ENCODE data around the gene DHRS11. TPM values are rescaled to one million over a fixed set of nuclear protein-coding genes. Genes with fewer than 3 reads are reported as not detected.

Gene DHRS11
- total RNA-seq: 1 to 10 TPM; 2.7 to 6.0 (median 4.9) TPM
- total RNA-seq (2013): 3.2 TPM

GRCh38 chr17:36591434-36592315, at the start of gene DHRS11:
Gene DHRS11, plus strand, starts transcription at chr17:36591879. Its CDS starts 131 bp downstream, at chr17:36592010.
- Histone ChIP-seq H3K27ac (ENCODE audit: low read length) (peak within 1 kb of the TSS; percentile 55), H3K27me3 (ENCODE audit: control insufficient read depth, insufficient read depth, low read length) (no peaks in the 10 kb centered on the region), H3K9me3 (ENCODE audit: control insufficient read depth, insufficient read depth, low read length) (no peaks in the 10 kb centered on the region), H3K36me3 (ENCODE audit: control insufficient read depth, insufficient read depth, low read length) (peaks cover 20% of the 10 kb centered on the region), H3K4me1 (ENCODE audit: control insufficient read depth, insufficient read depth, low read length) (peaks cover 17% of the 10 kb centered on the region), H3K4me3 (ENCODE audit: low read length) (peak within 1 kb of the TSS; percentile 40)
- peaks cover 0 to 5% of the 10 kb centered on the region in 2 donors for H3K27me3 Mint-ChIP-seq (ENCODE audit: low read depth in 2 of 2)
- no peaks in the 10 kb centered on the region for H3K36me3 Mint-ChIP-seq
- DNase-seq (peak; percentile 66 to 82), ATAC-seq (peak; percentile 93 to 96 (median 94))
- peak within 1 kb of the TSS; percentile 67 to 86 for H3K27ac Mint-ChIP-seq
- 2% methylated on average over 87 of the region's 87 CpGs for WGBS (ENCODE audit: insufficient coverage)
- peak within 1 kb of the TSS; percentile 75 for H3K4me3 Mint-ChIP-seq
- TF ChIP-seq CTCF (IDR thresholded peaks at IDR 0.05): no peak
- H3K4me1 Mint-ChIP-seq: peaks cover 9 to 31% of the 10 kb centered on the region in 2 donors
- no peaks in the 10 kb centered on the region for H3K9me3 Mint-ChIP-seq
- intact Hi-C loops (cut with micrococcal nuclease): no loop called here

- H3K36me3 ChIP-seq (ENCODE audit: control insufficient read depth, insufficient read depth, low read length): peaks cover 5% of the 10 kb centered on the region
- intact Hi-C loops (cut with micrococcal nuclease): loop anchor here (5.0 to 10.0 kb wide), 2 partner anchors 62 to 955 kb away; partner anchors contain the start of genes AP2B1 and MRM1
- Mint-ChIP-seq H3K9me3 (no peaks in the 10 kb centered on the region), H3K4me3 (no peak overlapping the region), H3K4me1 (peaks cover 22 to 26% of the 10 kb centered on the region in 2 donors), H3K27me3 (ENCODE audit: low read depth in 2 of 2) (no peaks in the 10 kb centered on the region), H3K36me3 (no peaks in the 10 kb centered on the region), H3K27ac (peak overlapping the region in 1 of 2 donors; percentile 98)
- whole genome bisulfite sequencing (ENCODE audit: insufficient coverage): 98% methylated on average over 15 of the region's 15 CpGs
- no peaks in the 10 kb centered on the region for H3K9me3 ChIP-seq (ENCODE audit: control insufficient read depth, insufficient read depth, low read length)
- H3K4me3 ChIP-seq (ENCODE audit: low read length): no peak overlapping the region
- no peak overlapping the region for H3K27ac ChIP-seq (ENCODE audit: low read length)
- H3K27me3 ChIP-seq (ENCODE audit: control insufficient read depth, insufficient read depth, low read length): no peaks in the 10 kb centered on the region
- no peak for TF ChIP-seq CTCF (IDR thresholded peaks at IDR 0.05)
- H3K4me1 ChIP-seq (ENCODE audit: control insufficient read depth, insufficient read depth, low read length): peaks cover 18% of the 10 kb centered on the region
- DNase-seq (no peak), ATAC-seq (no peak)
These were observed 48.9 kb upstream of the DHRS11 start for GRCh38 chr17:36542755-36543154.

- peak overlapping the region; percentile 98 to 99 for H3K27ac Mint-ChIP-seq
- no peaks in the 10 kb centered on the region for H3K9me3 Mint-ChIP-seq
- H3K4me3 ChIP-seq (ENCODE audit: low read length): peak overlapping the region; percentile 89
- H3K27me3 ChIP-seq (ENCODE audit: control insufficient read depth, insufficient read depth, low read length): no peaks in the 10 kb centered on the region
- H3K36me3 Mint-ChIP-seq: no peaks in the 10 kb centered on the region
- peaks cover 9% of the 10 kb centered on the region for H3K36me3 ChIP-seq (ENCODE audit: control insufficient read depth, insufficient read depth, low read length)
- no peak for ATAC-seq
- H3K4me3 Mint-ChIP-seq: peak overlapping the region; percentile 96
- intact Hi-C loops (cut with micrococcal nuclease): loop anchor here (1.0 to 10.0 kb wide), 3 partner anchors 9 to 957 kb away; partner anchors contain the start of genes AP2B1 and MRM1
- no peaks in the 10 kb centered on the region for H3K27me3 Mint-ChIP-seq (ENCODE audit: low read depth in 2 of 2)
- peaks cover 21% of the 10 kb centered on the region for H3K4me1 ChIP-seq (ENCODE audit: control insufficient read depth, insufficient read depth, low read length)
- WGBS (ENCODE audit: insufficient coverage): under 1% methylated on average over 10 of the region's 10 CpGs
- DNase-seq: peak in 1 of 2 donors; percentile 57
- TF ChIP-seq CTCF (IDR thresholded peaks at IDR 0.05): no peak
- H3K4me1 Mint-ChIP-seq: peaks cover 27 to 30% of the 10 kb centered on the region in 2 donors
- no peaks in the 10 kb centered on the region for H3K9me3 ChIP-seq (ENCODE audit: control insufficient read depth, insufficient read depth, low read length)
- peak overlapping the region; percentile 100 for H3K27ac ChIP-seq (ENCODE audit: low read length)
These were observed 47.7 kb upstream of the DHRS11 start for GRCh38 chr17:36544044-36544306.
